ENCODE results near the gene HOXB6.

DNA sequence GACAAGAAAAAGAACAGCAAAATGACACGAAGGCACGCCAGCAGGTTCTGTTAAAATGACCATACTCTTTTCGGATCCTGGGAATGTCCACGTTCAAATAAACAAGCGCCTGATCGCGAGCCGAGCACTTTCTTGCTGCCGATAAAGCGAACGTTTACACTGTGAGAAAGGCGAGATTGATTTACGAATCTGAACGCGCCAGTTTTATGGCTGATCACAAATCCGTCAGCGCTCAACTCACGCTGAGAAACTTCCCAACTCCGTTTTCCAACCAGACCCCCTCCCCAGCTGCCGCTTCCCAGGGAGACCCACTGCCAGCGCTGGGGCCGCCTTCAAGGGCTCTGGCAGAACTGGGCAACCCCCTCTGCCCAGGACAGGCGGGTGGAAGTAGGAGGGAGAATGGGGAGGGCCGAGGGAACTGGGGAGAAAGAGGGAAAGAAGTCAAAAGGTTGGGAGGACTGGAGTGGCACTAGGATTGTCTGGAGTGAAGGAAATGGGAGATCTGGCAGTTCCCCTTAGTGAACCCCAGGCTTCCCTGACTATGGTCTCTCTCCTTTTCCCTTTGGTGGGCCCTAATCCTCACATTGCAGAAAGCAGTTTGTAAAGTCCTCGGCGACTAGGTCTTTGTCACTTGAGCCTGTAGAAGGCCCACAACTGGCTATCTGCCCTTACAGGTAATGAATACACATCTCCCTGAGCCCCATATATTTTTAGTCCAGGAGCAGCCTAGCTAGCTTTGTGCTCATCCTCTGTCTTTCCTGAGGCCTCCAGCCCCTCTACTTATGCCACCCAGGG lies 33.6 kb downstream of the HOXB6 start:
- TF ChIP-seq BCL3 (IDR thresholded peaks at IDR 0.05) (no peak), EP300 (IDR thresholded peaks at IDR 0.05) (no peak), POLR2A (IDR thresholded peaks at IDR 0.05; ENCODE audit: low read length) (no peak), RFX5 (IDR thresholded peaks at IDR 0.05) (no peak), RAD21 (conservative IDR thresholded peaks at IDR 0.05 in 1 of 2, IDR thresholded peaks at IDR 0.05 in 1 of 2) (no peak), POLR2AphosphoS2 (conservative IDR thresholded peaks at IDR 0.05; ENCODE audit: low read length) (no peak), RCOR1 (IDR thresholded peaks at IDR 0.05; ENCODE audit: low read depth, low read length) (no peak), CEBPB (IDR thresholded peaks at IDR 0.05) (no peak), JUNB (IDR thresholded peaks at IDR 0.05) (no peak), JUN (IDR thresholded peaks at IDR 0.05) (no peak), CBX2 (IDR thresholded peaks at IDR 0.05; ENCODE audit: borderline replicate concordance, low read depth) (no peak)
- TF ChIP-seq, protein P1, sequence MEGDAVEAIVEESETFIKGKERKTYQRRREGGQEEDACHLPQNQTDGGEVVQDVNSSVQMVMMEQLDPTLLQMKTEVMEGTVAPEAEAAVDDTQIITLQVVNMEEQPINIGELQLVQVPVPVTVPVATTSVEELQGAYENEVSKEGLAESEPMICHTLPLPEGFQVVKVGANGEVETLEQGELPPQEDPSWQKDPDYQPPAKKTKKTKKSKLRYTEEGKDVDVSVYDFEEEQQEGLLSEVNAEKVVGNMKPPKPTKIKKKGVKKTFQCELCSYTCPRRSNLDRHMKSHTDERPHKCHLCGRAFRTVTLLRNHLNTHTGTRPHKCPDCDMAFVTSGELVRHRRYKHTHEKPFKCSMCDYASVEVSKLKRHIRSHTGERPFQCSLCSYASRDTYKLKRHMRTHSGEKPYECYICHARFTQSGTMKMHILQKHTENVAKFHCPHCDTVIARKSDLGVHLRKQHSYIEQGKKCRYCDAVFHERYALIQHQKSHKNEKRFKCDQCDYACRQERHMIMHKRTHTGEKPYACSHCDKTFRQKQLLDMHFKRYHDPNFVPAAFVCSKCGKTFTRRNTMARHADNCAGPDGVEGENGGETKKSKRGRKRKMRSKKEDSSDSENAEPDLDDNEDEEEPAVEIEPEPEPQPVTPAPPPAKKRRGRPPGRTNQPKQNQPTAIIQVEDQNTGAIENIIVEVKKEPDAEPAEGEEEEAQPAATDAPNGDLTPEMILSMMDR (IDR thresholded peaks at IDR 0.05) = no peak
- TF ChIP-seq, protein P2, sequence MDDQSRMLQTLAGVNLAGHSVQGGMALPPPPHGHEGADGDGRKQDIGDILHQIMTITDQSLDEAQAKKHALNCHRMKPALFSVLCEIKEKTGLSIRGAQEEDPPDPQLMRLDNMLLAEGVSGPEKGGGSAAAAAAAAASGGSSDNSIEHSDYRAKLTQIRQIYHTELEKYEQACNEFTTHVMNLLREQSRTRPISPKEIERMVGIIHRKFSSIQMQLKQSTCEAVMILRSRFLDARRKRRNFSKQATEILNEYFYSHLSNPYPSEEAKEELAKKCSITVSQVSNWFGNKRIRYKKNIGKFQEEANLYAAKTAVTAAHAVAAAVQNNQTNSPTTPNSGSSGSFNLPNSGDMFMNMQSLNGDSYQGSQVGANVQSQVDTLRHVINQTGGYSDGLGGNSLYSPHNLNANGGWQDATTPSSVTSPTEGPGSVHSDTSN (IDR thresholded peaks at IDR 0.05) = no peak

Data from A549 (cell line).